HepG2 (cell line): ENCODE measurements around the gene GTF2H4. TPM values are rescaled to one million over a fixed set of nuclear protein-coding genes. Genes with fewer than 3 reads are reported as not detected.

Experiments
- DMAP1 ChIP-seq: IDR thresholded peaks from 2 replicates; pipeline ENCODE4 v1.6.1; 2016
- DNMT1 ChIP-seq: sonication (generic); formaldehyde crosslinking; IDR thresholded peaks from 2 replicates; pipeline ENCODE4 v1.5.1; 2020; ENCODE audit warnings: mild to moderate bottlenecking, missing genetic modification reagents
- ETV6 ChIP-seq: sonication (generic); formaldehyde crosslinking; conservative IDR thresholded peaks from 2 replicates; pipeline ENCODE4 v1.4.0; 2020; ENCODE audit warnings: missing genetic modification reagents
- HES4 ChIP-seq: sonication (generic); formaldehyde crosslinking; IDR thresholded peaks from 2 replicates; pipeline ENCODE4 v1.9.0; 2021; ENCODE audit warnings: mild to moderate bottlenecking, missing genetic modification reagents, borderline replicate concordance
- HIVEP1 ChIP-seq: sonication (generic); formaldehyde crosslinking; IDR thresholded peaks from 2 replicates; pipeline ENCODE4 v1.4.0; 2020; ENCODE audit warnings: mild to moderate bottlenecking, missing genetic modification reagents
- POLR2AphosphoS5 ChIP-seq: IDR thresholded peaks from 2 replicates; pipeline ENCODE4 v1.6.1; 2012; ENCODE audit warnings: low read depth, low read length
- SMC3 ChIP-seq: IDR thresholded peaks from 2 replicates; pipeline ENCODE4 v1.6.1; 2011; ENCODE audit warnings: low read length, improper control_type of control experiment
- TEAD2 ChIP-seq: sonication (generic); formaldehyde crosslinking; IDR thresholded peaks from 2 replicates; pipeline ENCODE4 v1.9.0; 2021; ENCODE audit warnings: missing genetic modification reagents
- polyA plus RNA-seq, 8 experiments: library from polyadenylated mRNA; depleted of rRNA in 3 of 8; stranded (reverse) in 7 of 8; unstranded in 1 of 8; fragments of >200 nt; fragmentation: Illumina TruSeq in 4 of 8; extraction: Trizol in 4 of 8; gene quantifications; 2 replicates each; pipeline versions ENCODE4 v1.2.1 to v1.2.3, GENCODE V29; 2011 to 2016; ENCODE audit warnings: low read depth in 4 of 8, missing spikeins in 1 of 8, mixed read lengths in 1 of 8; ENCODE audit not compliant: insufficient read depth in 1 of 8
- total RNA-seq, 5 experiments: library from RNA; depleted of rRNA; stranded (reverse); fragments of >200 nt; fragmentation: Illumina TruSeq; extraction: Trizol; gene quantifications; 2 replicates each; pipeline ENCODE4 v1.2.3, GENCODE V29; 2016; ENCODE audit warnings: low read depth in 1 of 5
- TF ChIP-seq, protein P1 (sequence below): sonication (generic); formaldehyde crosslinking; IDR thresholded peaks from 2 replicates; pipeline ENCODE4 v1.4.0; 2020; ENCODE audit warnings: missing genetic modification reagents
- TF ChIP-seq, protein P2 (sequence below): IDR thresholded peaks from 2 replicates; pipeline ENCODE4 v1.4.0; 2020; ENCODE audit warnings: mild to moderate bottlenecking, missing genetic modification reagents
- TF ChIP-seq, protein P3 (sequence below): sonication (generic); formaldehyde crosslinking; IDR thresholded peaks from 2 replicates; pipeline ENCODE4 v1.8.1; 2023; ENCODE audit warnings: missing genetic modification reagents, inconsistent platforms, borderline replicate concordance
- TF ChIP-seq, protein P4 (sequence below): sonication (generic); formaldehyde crosslinking; IDR thresholded peaks from 2 replicates; pipeline ENCODE4 v1.4.0; 2020; ENCODE audit warnings: low read depth, missing genetic modification reagents
- TF ChIP-seq, protein P5 (sequence below): sonication (generic); formaldehyde crosslinking; IDR thresholded peaks from 2 replicates; pipeline ENCODE4 v1.4.0; 2020; ENCODE audit warnings: low read depth, mild to moderate bottlenecking, missing genetic modification reagents

The GTF2H4 gene
- total and polyA plus RNA-seq, 2 of the 13 experiments (the other 11 are each of a cell fraction or from before 2014, with no cell fraction given): 15.9 to 49.3 TPM

DNA sequence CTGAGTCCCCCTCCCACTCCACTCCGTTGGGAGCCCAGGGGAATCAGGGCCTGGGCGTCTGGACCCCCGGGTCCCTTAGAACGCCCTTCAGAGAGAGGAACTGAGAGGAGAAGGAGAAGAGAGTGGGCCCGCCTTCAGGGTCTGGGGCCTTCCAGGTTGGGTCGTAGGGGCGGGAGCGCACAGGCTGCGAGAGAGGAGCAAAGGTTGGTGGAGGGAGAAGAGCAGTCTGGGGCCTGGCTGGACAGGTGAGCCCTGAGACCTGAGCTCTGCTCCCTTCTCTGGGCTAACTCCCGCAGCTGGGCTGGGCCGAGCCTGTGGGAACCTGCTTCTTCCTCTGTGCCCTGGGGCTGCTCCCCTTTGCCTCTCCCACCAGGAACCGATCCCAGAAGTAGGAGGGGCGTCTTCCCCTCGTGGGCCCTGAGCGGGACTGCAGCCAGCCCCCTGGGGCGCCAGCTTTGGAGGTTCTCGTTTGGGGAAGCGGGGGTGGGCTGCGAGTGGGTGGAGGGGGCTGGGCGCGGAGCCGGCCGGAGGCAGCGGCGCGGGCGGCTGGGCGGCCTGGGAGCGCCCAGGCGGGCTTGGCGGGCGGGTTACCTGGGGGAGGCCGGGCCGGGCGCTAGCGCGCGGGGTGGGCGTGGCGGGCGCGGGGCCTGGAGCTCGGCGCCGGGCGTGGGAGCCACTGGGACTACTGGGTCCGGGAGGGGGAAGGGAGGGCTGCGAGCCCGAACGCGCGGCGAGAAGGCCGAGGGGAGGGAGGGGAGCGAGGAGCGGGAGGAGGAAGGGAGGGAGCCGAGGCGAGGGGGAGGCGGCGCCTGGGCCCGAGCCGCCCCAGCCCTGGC is 24.1 kb upstream of the GTF2H4 start, which contains the start of gene DDR1 (continued):
- TF ChIP-seq HIVEP1 (CRISPR knock-in tag) (0 out of 2 replicates have a peak, but pooled peaks have one; percentile 53), TEAD2 (CRISPR knock-in tag) (no peak), DMAP1 (no peak), DNMT1 (CRISPR knock-in tag) (no peak), POLR2AphosphoS5 (peak; percentile 43; the same call in 1 of the 2 replicates), HES4 (0 out of 2 replicates have a peak, but pooled peaks have one; percentile 16), SMC3 (no peak), ETV6 (no peak)
- TF ChIP-seq, protein P1, sequence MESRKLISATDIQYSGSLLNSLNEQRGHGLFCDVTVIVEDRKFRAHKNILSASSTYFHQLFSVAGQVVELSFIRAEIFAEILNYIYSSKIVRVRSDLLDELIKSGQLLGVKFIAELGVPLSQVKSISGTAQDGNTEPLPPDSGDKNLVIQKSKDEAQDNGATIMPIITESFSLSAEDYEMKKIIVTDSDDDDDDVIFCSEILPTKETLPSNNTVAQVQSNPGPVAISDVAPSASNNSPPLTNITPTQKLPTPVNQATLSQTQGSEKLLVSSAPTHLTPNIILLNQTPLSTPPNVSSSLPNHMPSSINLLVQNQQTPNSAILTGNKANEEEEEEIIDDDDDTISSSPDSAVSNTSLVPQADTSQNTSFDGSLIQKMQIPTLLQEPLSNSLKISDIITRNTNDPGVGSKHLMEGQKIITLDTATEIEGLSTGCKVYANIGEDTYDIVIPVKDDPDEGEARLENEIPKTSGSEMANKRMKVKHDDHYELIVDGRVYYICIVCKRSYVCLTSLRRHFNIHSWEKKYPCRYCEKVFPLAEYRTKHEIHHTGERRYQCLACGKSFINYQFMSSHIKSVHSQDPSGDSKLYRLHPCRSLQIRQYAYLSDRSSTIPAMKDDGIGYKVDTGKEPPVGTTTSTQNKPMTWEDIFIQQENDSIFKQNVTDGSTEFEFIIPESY (CRISPR knock-in tag): no peak
- TF ChIP-seq, protein P2, sequence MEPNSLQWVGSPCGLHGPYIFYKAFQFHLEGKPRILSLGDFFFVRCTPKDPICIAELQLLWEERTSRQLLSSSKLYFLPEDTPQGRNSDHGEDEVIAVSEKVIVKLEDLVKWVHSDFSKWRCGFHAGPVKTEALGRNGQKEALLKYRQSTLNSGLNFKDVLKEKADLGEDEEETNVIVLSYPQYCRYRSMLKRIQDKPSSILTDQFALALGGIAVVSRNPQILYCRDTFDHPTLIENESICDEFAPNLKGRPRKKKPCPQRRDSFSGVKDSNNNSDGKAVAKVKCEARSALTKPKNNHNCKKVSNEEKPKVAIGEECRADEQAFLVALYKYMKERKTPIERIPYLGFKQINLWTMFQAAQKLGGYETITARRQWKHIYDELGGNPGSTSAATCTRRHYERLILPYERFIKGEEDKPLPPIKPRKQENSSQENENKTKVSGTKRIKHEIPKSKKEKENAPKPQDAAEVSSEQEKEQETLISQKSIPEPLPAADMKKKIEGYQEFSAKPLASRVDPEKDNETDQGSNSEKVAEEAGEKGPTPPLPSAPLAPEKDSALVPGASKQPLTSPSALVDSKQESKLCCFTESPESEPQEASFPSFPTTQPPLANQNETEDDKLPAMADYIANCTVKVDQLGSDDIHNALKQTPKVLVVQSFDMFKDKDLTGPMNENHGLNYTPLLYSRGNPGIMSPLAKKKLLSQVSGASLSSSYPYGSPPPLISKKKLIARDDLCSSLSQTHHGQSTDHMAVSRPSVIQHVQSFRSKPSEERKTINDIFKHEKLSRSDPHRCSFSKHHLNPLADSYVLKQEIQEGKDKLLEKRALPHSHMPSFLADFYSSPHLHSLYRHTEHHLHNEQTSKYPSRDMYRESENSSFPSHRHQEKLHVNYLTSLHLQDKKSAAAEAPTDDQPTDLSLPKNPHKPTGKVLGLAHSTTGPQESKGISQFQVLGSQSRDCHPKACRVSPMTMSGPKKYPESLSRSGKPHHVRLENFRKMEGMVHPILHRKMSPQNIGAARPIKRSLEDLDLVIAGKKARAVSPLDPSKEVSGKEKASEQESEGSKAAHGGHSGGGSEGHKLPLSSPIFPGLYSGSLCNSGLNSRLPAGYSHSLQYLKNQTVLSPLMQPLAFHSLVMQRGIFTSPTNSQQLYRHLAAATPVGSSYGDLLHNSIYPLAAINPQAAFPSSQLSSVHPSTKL (CRISPR knock-in tag): no peak
- TF ChIP-seq, protein P3, sequence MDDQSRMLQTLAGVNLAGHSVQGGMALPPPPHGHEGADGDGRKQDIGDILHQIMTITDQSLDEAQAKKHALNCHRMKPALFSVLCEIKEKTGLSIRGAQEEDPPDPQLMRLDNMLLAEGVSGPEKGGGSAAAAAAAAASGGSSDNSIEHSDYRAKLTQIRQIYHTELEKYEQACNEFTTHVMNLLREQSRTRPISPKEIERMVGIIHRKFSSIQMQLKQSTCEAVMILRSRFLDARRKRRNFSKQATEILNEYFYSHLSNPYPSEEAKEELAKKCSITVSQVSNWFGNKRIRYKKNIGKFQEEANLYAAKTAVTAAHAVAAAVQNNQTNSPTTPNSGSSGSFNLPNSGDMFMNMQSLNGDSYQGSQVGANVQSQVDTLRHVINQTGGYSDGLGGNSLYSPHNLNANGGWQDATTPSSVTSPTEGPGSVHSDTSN: no peak
- TF ChIP-seq, protein P4, sequence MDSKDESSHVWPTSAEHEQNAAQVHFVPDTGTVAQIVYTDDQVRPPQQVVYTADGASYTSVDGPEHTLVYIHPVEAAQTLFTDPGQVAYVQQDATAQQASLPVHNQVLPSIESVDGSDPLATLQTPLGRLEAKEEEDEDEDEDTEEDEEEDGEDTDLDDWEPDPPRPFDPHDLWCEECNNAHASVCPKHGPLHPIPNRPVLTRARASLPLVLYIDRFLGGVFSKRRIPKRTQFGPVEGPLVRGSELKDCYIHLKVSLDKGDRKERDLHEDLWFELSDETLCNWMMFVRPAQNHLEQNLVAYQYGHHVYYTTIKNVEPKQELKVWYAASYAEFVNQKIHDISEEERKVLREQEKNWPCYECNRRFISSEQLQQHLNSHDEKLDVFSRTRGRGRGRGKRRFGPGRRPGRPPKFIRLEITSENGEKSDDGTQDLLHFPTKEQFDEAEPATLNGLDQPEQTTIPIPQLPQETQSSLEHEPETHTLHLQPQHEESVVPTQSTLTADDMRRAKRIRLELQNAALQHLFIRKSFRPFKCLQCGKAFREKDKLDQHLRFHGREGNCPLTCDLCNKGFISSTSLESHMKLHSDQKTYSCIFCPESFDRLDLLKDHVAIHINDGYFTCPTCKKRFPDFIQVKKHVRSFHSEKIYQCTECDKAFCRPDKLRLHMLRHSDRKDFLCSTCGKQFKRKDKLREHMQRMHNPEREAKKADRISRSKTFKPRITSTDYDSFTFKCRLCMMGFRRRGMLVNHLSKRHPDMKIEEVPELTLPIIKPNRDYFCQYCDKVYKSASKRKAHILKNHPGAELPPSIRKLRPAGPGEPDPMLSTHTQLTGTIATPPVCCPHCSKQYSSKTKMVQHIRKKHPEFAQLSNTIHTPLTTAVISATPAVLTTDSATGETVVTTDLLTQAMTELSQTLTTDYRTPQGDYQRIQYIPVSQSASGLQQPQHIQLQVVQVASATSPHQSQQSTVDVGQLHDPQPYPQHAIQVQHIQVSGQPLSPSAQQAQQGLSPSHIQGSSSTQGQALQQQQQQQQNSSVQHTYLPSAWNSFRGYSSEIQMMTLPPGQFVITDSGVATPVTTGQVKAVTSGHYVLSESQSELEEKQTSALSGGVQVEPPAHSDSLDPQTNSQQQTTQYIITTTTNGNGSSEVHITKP: no peak
- TF ChIP-seq, protein P5, sequence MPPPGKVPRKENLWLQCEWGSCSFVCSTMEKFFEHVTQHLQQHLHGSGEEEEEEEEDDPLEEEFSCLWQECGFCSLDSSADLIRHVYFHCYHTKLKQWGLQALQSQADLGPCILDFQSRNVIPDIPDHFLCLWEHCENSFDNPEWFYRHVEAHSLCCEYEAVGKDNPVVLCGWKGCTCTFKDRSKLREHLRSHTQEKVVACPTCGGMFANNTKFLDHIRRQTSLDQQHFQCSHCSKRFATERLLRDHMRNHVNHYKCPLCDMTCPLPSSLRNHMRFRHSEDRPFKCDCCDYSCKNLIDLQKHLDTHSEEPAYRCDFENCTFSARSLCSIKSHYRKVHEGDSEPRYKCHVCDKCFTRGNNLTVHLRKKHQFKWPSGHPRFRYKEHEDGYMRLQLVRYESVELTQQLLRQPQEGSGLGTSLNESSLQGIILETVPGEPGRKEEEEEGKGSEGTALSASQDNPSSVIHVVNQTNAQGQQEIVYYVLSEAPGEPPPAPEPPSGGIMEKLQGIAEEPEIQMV (CRISPR knock-in tag): 0 out of 2 replicates have a peak, but pooled peaks have one; percentile 26
